Nephron progenitor cell (in vitro differentiated cells): Measurements from ENCODE around the gene CARS1.

Source experiments
- DNase-seq: peaks from one replicate; pipeline ENCODE4 v3.0.0; 2021
- H3K27ac Mint-ChIP-seq: 2 replicates; pipeline ENCODE4 v1.8.0; 2021; ENCODE audit warnings: mild to moderate bottlenecking, moderate library complexity, mixed read lengths
- H3K27me3 Mint-ChIP-seq: 2 replicates; pipeline ENCODE4 v1.8.0; 2021; ENCODE audit warnings: mild to moderate bottlenecking, low read depth, mixed read lengths; ENCODE audit not compliant: poor library complexity
- H3K36me3 Mint-ChIP-seq: 2 replicates; pipeline ENCODE4 v1.8.0; 2021; ENCODE audit warnings: low read depth, mixed read lengths
- H3K4me1 Mint-ChIP-seq: 2 replicates; pipeline ENCODE4 v1.8.0; 2021; ENCODE audit warnings: mixed read lengths
- H3K4me3 Mint-ChIP-seq: 2 replicates; pipeline ENCODE4 v1.8.0; 2021; ENCODE audit warnings: mild to moderate bottlenecking, moderate library complexity, mixed read lengths
- H3K9me3 Mint-ChIP-seq: 2 replicates; pipeline ENCODE4 v1.8.0; 2021; ENCODE audit warnings: mild to moderate bottlenecking, moderate library complexity, mixed read lengths
- TF ChIP-seq, protein P1 (sequence below): fragments of 200-600 bp; sonication (generic); IDR thresholded peaks from 2 replicates; pipeline ENCODE4 v1.5.0; 2021; ENCODE audit warnings: antibody characterized with exemption

The CARS1 gene

DNA sequence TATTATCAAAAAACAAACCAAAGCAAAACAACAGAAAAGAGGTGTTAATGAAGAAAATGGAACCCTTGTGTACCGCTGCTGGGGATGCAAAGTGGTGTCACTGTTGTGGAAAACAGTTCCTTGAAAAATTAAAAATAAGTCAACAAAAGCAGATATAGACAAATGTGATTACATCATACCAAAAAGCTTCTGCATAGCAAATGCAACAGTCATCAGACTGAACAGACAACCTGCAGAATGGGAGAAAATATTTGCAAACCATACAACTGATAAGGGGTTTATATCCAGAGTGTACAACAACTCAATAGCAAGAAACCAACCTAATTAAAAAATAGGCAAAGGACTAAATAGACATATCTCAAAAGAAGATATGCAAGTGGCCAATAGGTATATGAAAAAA is 22.9 kb upstream of the CARS1 start:
- TF ChIP-seq, protein P1, sequence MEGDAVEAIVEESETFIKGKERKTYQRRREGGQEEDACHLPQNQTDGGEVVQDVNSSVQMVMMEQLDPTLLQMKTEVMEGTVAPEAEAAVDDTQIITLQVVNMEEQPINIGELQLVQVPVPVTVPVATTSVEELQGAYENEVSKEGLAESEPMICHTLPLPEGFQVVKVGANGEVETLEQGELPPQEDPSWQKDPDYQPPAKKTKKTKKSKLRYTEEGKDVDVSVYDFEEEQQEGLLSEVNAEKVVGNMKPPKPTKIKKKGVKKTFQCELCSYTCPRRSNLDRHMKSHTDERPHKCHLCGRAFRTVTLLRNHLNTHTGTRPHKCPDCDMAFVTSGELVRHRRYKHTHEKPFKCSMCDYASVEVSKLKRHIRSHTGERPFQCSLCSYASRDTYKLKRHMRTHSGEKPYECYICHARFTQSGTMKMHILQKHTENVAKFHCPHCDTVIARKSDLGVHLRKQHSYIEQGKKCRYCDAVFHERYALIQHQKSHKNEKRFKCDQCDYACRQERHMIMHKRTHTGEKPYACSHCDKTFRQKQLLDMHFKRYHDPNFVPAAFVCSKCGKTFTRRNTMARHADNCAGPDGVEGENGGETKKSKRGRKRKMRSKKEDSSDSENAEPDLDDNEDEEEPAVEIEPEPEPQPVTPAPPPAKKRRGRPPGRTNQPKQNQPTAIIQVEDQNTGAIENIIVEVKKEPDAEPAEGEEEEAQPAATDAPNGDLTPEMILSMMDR = no peak
- Mint-ChIP-seq H3K4me1 (no peaks in the 10 kb centered on the region), H3K4me3 (no peak overlapping the region), H3K27ac (no peak overlapping the region), H3K9me3 (no peaks in the 10 kb centered on the region), H3K36me3 (no peaks in the 10 kb centered on the region), H3K27me3 (peaks cover 16% of the 10 kb centered on the region)
- no peak for DNase-seq

DNA sequence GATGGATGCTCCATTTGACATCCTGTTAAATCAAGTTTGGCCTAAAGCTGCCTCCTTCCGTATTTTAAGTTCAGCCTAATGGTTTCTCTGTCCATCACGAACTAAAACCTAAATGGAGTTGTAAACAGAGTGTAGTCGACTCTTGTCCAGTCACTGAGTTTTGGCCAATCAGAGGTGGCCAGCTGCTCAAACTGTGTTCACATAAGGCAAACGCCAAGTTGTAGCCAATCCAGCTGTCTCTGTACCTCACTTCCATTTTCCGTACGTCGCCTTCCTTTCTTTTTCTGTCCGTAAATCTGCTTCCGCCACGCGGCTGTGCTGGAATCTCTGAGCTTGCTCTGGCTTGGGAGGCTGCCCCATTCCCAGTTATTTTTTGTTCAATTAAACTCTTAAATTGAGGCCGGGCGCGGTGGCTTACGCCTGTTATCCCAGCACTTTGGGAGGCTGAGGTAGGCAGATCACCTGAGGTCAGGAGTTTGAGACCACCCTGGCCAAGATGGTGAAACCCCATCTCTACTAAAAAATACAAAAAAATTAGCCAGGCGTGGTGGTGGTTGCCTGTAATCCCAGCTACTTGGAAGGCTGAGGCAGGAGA is 20.7 kb upstream of the CARS1 start:
- H3K4me1 Mint-ChIP-seq = peaks cover 4% of the 10 kb centered on the region
- TF ChIP-seq, protein P1 = no peak
- no peak overlapping the region for H3K4me3 Mint-ChIP-seq
- no peak overlapping the region for H3K27ac Mint-ChIP-seq
- no peaks in the 10 kb centered on the region for H3K9me3 Mint-ChIP-seq
- peaks cover 18% of the 10 kb centered on the region for H3K27me3 Mint-ChIP-seq
- no peaks in the 10 kb centered on the region for H3K36me3 Mint-ChIP-seq
- no peak for DNase-seq

DNA sequence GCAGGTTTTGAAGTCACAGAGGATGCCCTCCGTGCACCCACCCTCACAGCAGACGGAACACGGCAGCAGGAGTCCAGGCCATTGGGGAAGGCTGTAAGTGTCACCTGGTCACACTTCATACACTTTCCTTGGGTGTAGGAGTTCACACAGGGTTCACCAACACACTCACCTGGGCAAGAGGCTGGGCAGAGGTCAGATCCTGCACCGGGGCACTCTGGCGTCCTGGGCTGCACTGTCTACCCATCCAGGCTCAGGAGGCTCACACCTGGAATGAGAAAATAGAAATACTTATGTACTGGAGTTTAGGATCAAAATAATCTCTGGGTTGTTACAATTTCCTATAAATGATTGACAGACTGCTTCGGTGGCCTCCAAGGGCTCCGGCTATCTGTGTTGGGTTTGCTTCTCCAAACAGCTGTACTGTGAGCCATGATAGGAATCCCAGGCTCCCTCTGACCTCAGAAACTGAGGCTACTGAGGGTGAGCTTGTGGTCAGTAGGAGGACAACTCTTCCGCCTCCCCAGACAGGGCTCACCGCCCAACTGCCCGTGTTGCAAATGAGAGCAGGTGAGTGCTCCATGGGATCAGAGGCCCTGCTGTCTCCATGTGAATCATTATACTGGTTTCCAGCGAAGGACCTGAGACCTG is 20.1 kb upstream of the CARS1 start:
- H3K4me1 Mint-ChIP-seq = peaks cover 7% of the 10 kb centered on the region
- no peaks in the 10 kb centered on the region for H3K9me3 Mint-ChIP-seq
- H3K27me3 Mint-ChIP-seq = peaks cover 18% of the 10 kb centered on the region
- TF ChIP-seq, protein P1 = no peak
- H3K27ac Mint-ChIP-seq = no peak overlapping the region
- no peak overlapping the region for H3K4me3 Mint-ChIP-seq
- no peak for DNase-seq
- H3K36me3 Mint-ChIP-seq = no peaks in the 10 kb centered on the region

DNA sequence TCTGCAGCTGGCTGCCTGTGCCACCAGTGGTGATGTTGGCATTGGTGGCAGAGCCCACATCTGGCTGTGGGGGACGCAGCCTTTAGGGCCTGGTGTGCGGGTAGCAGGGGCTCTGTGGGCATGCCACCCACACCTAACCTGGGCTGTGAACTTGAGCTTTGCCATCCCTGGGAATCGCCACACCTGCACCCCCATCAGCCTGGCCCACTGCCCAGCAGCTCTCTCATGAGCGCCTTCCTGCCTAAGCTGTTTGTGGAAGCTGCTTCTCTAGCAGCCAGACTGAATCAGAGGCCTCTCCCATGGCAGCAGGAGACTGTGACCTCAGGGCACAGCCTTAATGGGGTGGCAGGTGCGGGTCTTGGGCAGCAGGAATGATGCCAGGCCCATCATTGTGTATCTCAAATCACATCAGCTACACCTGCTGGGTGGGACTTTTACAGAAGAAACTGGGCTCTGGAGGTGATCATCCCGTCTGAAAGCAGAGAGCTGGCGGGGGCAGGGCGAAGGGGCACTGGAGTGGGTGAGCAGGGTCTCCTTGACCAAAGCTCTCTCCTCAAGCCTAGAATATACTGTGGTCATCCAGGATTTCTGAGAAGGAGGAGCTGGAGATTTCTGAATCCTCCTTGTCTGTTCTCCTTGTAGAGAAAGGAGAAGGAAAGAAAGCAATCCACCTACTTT is 17.8 kb upstream of the CARS1 start:
- no peak for DNase-seq
- no peaks in the 10 kb centered on the region for H3K9me3 Mint-ChIP-seq
- peaks cover 15% of the 10 kb centered on the region for H3K27me3 Mint-ChIP-seq
- peaks cover 7% of the 10 kb centered on the region for H3K4me1 Mint-ChIP-seq
- no peaks in the 10 kb centered on the region for H3K36me3 Mint-ChIP-seq
- TF ChIP-seq, protein P1 = no peak
- no peak overlapping the region for H3K27ac Mint-ChIP-seq
- no peak overlapping the region for H3K4me3 Mint-ChIP-seq

DNA sequence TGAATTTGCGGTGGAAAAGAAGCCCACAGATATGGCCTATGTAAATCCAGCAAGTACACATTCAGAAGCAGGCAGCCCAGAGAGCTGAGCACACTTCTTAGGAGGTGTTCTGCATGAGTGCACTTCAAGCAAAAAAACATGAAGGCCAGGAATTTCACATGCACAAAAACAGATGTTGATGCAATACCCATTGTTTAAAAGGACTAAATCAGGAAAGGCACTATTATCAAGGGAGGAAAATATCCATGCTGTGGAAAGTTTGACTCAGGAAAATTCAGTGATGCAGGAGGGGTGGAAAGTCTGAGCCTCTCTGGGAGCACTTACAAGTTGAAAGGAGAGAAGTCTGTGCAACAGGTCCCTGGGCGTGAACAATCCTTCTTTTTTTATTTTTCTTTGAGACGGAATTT is 15.8 kb upstream of the CARS1 start:
- peaks cover 14% of the 10 kb centered on the region for H3K27me3 Mint-ChIP-seq
- TF ChIP-seq, protein P1 = no peak
- no peak overlapping the region for H3K4me3 Mint-ChIP-seq
- no peak for DNase-seq
- H3K36me3 Mint-ChIP-seq = no peaks in the 10 kb centered on the region
- no peaks in the 10 kb centered on the region for H3K9me3 Mint-ChIP-seq
- no peak overlapping the region for H3K27ac Mint-ChIP-seq
- peaks cover 7% of the 10 kb centered on the region for H3K4me1 Mint-ChIP-seq
